Cardiac muscle cell (in vitro differentiated cells and primary cell): ENCODE data around the gene AFF1. TPM values are rescaled to one million over a fixed set of nuclear protein-coding genes. Genes with fewer than 3 reads are reported as not detected.
A peak's percentile ranks its signal among the peaks of the same experiment; 100 is the strongest.

Experiments
- DNase-seq, 2 donors: peaks; one replicate each; pipeline versions ENCODE4 v3.0.0 to v3.0.0-alpha.2; 2010 to 2017; ENCODE audit warnings: low read depth in 1 of 2, low spot score in 1 of 2
- H3K27ac ChIP-seq: fragments of 200-600 bp; sonication (generic); 2 replicates; pipeline ENCODE4 v1.5.1; 2016
- H3K27me3 ChIP-seq: fragments of 200-600 bp; sonication (generic); 2 replicates; pipeline ENCODE4 v1.6.0; 2016; ENCODE audit warnings: control low read depth
- H3K36me3 ChIP-seq: fragments of 200-600 bp; sonication (generic); 2 replicates; pipeline ENCODE4 v1.5.1; 2016; ENCODE audit warnings: control low read depth
- H3K4me1 ChIP-seq: fragments of 200-600 bp; sonication (generic); 2 replicates; pipeline ENCODE4 v1.8.1; 2017; ENCODE audit warnings: low read depth, mild to moderate bottlenecking, mixed run types
- H3K4me3 ChIP-seq: fragments of 200-600 bp; sonication (generic); 2 replicates; pipeline ENCODE4 v1.5.1; 2016; ENCODE audit warnings: mild to moderate bottlenecking
- H3K9me3 ChIP-seq: fragments of 200-600 bp; sonication (generic); 2 replicates; pipeline ENCODE4 v1.5.1; 2017; ENCODE audit warnings: low read depth, mild to moderate bottlenecking, control low read depth
- polyA plus RNA-seq: library from polyadenylated mRNA; unstranded; fragments of >200 nt; fragmentation: Nextera tagmentation; extraction: Ambion mirVana; gene quantifications from 2 replicates; pipeline ENCODE4 v1.2.1, GENCODE V29; 2016
- total RNA-seq: library from RNA; depleted of rRNA; stranded (reverse); fragments of >200 nt; gene quantifications from 2 replicates; pipeline ENCODE4 v1.2.3, GENCODE V29; 2016
- TF ChIP-seq, protein P1 (sequence below): IDR thresholded peaks from 2 replicates; pipeline ENCODE4 v1.5.1; 2012; ENCODE audit warnings: low read depth, mild to moderate bottlenecking, low read length

AFF1 gene
- total and polyA plus RNA-seq, 2 experiments from 2014 or later: 26.3 to 45.0 TPM

DNA sequence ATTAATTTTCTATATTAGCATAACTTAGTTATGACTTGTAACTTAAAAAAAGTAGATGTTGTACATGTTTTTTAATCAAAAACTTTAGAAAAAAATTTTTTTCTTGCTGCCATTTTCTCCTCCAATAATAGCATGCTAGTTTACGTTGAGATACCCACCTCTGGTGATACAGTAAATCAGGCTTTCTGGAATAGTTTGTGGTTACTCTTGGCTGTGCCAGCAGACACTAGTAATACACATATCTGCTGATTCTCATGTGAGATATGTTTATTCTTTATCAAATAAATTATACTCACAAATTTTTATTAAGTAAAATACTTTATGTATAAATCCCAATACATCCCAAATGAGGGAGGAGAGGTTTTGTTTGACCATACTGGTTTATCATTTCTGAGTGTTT, 168.3 kb downstream of the AFF1 start:
- peaks cover 24% of the 10 kb centered on the region for H3K4me1 ChIP-seq
- H3K27me3 ChIP-seq: no peaks in the 10 kb centered on the region
- DNase-seq: peak in 1 of 2 donors; percentile 26
- H3K9me3 ChIP-seq: no peaks in the 10 kb centered on the region
- no peak overlapping the region for H3K4me3 ChIP-seq
- H3K27ac ChIP-seq: no peak overlapping the region
- TF ChIP-seq, protein P1, sequence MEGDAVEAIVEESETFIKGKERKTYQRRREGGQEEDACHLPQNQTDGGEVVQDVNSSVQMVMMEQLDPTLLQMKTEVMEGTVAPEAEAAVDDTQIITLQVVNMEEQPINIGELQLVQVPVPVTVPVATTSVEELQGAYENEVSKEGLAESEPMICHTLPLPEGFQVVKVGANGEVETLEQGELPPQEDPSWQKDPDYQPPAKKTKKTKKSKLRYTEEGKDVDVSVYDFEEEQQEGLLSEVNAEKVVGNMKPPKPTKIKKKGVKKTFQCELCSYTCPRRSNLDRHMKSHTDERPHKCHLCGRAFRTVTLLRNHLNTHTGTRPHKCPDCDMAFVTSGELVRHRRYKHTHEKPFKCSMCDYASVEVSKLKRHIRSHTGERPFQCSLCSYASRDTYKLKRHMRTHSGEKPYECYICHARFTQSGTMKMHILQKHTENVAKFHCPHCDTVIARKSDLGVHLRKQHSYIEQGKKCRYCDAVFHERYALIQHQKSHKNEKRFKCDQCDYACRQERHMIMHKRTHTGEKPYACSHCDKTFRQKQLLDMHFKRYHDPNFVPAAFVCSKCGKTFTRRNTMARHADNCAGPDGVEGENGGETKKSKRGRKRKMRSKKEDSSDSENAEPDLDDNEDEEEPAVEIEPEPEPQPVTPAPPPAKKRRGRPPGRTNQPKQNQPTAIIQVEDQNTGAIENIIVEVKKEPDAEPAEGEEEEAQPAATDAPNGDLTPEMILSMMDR: no peak
- no peaks in the 10 kb centered on the region for H3K36me3 ChIP-seq

DNA sequence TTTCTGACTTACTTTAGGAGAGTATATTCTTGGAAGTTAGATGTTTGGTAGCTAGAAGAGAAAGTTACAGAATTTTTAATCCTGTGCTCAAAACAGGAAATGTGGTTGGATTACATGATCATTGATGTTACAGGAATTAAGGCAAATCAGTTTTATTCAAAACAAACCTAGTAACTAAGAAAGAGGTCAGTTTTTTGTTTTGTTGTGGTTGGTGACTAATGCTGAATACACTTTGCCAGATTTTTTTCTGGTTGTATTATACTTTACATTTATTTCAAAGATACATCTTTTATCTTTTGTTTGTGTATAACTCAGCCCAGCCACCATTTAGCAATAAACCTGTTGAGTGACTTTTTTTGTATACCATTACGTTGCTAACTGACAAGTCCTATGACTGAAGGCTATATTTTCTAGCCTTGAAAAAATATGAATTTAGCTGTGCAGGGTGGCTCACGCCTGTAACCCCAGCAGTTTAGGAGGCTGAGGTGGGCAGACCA, 168.9 kb downstream of the AFF1 start:
- H3K4me1 ChIP-seq: peaks cover 24% of the 10 kb centered on the region
- DNase-seq: peak in 1 of 2 donors; percentile 83
- no peak overlapping the region for H3K27ac ChIP-seq
- no peaks in the 10 kb centered on the region for H3K27me3 ChIP-seq
- H3K9me3 ChIP-seq: no peaks in the 10 kb centered on the region
- TF ChIP-seq, protein P1: no peak
- no peak overlapping the region for H3K4me3 ChIP-seq
- H3K36me3 ChIP-seq: peaks cover 6% of the 10 kb centered on the region

DNA sequence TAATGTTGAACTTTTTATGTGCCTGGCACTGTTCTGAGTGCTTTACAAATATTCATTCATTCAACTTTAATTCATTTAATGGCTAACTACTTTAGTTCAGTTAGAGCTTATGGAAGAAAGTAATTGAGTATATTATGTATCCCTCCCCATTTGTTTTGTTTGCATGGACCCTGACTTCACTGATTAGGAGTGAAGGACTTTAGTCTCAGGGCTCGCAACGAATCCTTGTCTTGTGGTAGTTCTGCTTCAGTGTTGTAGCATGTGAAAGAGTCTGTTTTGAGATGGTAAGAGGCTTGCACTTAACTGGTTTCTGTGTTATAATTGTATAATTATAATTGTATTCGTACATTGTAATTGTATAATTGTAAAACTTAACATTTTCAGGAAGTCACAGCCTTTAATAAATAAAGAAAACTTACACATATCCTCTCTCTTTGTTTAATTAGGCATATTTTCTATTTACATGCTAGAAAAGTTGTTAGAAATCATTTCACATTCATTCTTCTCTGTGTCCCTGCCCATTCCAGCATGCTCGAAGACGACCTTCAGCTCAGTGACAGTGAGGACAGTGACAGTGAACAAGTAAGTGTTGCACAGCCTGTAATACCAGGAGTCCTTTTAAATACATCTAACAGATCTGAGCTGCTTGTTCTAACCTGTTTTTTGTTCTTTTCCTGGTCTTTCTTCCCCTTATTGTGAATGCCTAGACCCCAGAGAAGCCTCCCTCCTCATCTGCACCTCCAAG, 170.5 kb downstream of the AFF1 start:
- Histone ChIP-seq H3K4me1 (peaks cover 13% of the 10 kb centered on the region), H3K4me3 (no peak overlapping the region), H3K9me3 (no peaks in the 10 kb centered on the region), H3K36me3 (peaks cover 10% of the 10 kb centered on the region), H3K27ac (peak overlapping the region; percentile 77), H3K27me3 (no peaks in the 10 kb centered on the region)
- DNase-seq: no peak
- TF ChIP-seq, protein P1: no peak

DNA sequence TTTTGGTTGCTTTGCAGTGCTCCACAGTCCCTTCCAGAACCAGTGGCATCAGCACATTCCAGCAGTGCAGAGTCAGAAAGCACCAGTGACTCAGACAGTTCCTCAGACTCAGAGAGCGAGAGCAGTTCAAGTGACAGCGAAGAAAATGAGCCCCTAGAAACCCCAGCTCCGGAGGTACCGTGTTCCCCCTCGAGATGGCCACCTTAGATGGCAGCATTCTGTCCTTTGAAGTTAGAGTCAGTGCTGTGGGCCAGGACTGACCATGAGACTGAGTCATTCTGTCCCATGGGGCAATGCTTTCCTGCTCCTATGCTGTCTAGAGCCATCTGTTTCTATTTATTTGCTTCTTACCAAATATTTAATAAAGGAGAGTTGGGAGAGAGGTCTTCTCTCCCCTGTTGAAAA, 173.3 kb downstream of the AFF1 start:
- Histone ChIP-seq H3K36me3 (peaks cover 10% of the 10 kb centered on the region), H3K27ac (peak overlapping the region; percentile 76)

DNA sequence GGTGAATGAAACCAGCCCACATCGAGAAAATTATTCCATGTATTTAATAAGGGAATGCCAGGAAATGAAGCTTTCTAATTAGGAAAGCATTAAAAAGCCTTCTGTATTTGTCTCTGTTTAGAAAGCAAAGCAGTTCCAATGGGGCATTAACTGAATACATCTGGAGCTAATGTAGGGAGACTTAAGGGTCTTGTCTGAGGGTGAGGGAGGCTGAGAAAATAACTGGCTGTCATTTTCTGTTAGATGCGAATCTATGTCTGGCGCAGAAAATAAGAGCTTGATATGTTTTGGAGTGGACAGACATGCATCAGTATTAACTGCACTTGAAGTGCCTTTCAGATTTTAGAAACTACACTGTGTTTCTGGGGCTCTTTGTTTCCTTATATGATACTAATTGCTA, 174.3 kb downstream of the AFF1 start:
- no peak for DNase-seq

More for the DNA sequence above, 173.3 kb downstream of the AFF1 start:
- TF ChIP-seq, protein P1: no peak
- Histone ChIP-seq H3K27me3 (no peaks in the 10 kb centered on the region), H3K4me3 (no peak overlapping the region), H3K9me3 (no peaks in the 10 kb centered on the region), H3K4me1 (peaks cover 12% of the 10 kb centered on the region)
- DNase-seq: peak in 1 of 2 donors; percentile 74

More for the DNA sequence above, 174.3 kb downstream of the AFF1 start:
- no peaks in the 10 kb centered on the region for H3K9me3 ChIP-seq
- H3K27me3 ChIP-seq: no peaks in the 10 kb centered on the region
- peaks cover 10% of the 10 kb centered on the region for H3K36me3 ChIP-seq
- no peak overlapping the region for H3K4me3 ChIP-seq
- peaks cover 12% of the 10 kb centered on the region for H3K4me1 ChIP-seq
- TF ChIP-seq, protein P1: no peak
- peak overlapping the region; percentile 76 for H3K27ac ChIP-seq
